NCI-H1417 (cell line): ENCODE measurements around the gene CD80.
"Not testable (repeated sequence)": the region's sequence is repeated elsewhere in the genome, so short reads cannot be mapped to it uniquely, and the experiment has no call there.

Source experiments
- DNase-seq, 3 experiments: peaks; one replicate each; lab custom pipeline; 2025; lab: John Stamatoyannopoulos, UW

Gene CD80, protein sequence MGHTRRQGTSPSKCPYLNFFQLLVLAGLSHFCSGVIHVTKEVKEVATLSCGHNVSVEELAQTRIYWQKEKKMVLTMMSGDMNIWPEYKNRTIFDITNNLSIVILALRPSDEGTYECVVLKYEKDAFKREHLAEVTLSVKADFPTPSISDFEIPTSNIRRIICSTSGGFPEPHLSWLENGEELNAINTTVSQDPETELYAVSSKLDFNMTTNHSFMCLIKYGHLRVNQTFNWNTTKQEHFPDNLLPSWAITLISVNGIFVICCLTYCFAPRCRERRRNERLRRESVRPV

DNA sequence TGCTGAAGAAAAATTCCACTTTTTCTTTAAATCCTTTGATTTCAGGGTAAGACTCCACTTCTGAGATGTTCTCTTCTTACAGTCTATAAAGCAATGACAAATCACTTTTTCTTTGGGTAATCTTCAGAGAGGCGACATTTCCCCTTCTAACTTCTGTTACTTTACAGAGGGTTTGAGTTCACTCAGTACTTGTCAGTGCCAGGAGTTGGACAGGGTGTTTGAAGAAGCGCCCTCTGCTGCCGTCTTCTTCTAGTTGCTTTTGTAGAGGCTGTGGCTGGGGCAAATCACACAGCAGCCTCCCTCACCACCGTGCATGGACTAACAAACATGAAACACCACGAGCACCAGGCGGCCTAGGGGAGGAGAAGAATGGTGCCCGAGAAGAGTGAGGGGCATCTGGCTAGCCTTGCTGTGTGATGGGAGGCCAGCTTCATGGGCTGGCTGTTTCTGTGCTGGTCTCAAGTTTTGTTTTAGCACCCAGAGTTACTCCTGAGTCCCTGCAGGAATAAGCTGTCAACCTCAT lies at the start of gene CD80:
Gene CD80, minus strand, starts transcription at position 174 of the 523 bp plus-strand sequence. CDS start 1,886 bp downstream, outside the sequence.
- DNase-seq, result peak in 1 of 3 experiments; percentile 6

DNA sequence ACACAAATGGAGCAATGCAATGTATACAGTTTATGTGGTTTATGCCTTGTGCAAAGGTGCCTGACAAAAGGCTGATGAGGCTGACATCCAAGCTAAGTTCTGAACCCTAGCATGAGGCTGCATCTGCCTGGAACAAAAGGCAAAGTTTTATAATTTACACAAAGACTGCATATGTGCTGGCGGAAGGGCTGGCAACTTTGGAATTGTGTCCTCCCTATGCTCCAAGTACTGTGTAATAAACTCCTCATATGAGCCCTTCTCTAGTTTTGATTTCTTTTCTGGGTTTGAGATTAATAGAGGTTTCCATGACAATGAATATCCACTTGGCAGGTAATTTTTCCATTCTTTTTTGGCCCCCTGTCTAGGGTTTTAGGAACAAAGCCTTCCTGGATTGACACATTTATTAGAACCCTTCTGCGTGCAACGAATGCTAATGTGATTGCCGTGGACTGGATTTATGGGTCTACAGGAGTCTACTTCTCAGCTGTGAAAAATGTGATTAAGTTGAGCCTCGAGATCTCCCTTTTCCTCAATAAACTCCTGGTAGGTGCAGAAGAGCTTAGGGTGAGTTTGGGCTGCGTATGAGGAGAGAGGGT lies 49.1 kb upstream of the CD80 start:
- DNase-seq, result peak in 1 of 3 experiments; percentile 7

DNA sequence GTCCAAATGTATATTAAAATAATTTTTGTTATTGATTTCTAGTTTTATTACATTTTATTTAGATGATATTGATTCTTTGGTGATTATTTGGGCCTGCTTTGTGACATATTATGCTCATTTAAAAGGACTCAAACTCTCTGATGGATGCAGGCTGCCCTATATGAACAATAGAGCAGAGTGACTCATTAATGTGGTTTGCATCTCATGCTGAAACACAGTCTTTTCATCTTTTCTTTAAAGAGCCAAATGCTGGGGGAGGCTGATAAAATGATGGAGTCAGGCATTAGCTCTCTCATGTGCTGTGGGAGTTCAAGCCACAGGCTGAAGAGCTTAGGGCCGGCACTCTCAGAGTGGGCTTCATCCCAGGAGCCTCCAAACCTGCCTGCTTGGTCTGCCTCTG lies 45.5 kb upstream of the CD80 start:
- DNase-seq, result no peak

DNA sequence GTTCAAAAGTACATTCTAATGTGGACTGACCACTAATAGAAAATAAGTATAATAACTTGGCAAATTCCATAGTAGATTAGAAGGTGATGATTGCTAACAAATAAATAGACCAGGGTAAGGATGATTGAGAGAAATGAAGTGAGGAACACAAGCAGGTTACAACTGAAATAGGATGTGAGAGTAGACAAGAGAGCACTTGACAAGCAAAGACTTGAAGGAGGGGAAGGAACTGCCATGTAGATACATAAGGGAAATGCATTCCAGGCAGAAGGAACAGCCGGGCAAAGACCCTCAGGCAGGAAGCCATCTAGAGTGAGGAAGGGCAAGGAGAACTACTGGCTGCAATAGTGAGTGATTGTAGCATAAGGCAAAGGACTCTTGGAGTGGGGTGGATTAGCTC lies 43.3 kb upstream of the CD80 start:
- DNase-seq, result no peak

DNA sequence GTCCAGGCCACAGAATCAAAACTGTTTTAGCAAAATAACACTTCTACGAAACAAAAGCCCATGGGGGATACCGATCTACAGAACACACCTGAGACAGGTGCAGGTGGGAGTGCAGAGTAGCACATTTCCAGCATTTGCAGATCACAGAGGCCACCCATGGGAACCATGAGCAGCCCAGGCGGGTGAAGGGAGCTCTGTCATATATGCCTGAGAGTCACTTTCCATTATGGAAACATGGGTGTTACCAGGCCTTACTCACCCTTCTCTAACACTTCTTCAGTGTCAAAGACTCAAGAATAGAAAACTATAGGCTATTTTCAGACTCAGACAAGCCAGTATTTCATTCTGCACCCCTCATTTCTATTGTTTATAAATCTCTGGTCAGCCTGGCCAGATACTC lies 41.7 kb upstream of the CD80 start:
- no peak for DNase-seq

DNA sequence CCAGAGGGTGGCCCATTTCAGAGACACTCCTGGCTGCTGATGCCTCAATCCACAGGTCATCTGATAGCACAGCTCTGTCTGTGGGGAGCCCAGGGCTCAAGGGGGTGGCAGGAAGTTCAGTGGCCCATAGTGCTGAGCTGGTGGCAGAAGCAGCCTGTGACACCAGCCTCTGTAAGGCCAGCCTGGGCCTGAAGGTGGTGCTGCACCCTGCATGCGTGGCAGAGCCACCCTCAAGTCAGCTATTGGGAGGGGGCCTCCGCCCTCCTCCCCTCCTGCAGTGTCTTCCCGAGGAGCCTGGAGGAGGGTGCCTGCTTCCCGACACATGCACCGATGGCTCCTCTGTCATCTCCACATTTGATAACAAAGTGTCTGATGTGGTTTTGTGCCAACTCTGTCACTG lies 41.3 kb upstream of the CD80 start:
- no peak for DNase-seq

DNA sequence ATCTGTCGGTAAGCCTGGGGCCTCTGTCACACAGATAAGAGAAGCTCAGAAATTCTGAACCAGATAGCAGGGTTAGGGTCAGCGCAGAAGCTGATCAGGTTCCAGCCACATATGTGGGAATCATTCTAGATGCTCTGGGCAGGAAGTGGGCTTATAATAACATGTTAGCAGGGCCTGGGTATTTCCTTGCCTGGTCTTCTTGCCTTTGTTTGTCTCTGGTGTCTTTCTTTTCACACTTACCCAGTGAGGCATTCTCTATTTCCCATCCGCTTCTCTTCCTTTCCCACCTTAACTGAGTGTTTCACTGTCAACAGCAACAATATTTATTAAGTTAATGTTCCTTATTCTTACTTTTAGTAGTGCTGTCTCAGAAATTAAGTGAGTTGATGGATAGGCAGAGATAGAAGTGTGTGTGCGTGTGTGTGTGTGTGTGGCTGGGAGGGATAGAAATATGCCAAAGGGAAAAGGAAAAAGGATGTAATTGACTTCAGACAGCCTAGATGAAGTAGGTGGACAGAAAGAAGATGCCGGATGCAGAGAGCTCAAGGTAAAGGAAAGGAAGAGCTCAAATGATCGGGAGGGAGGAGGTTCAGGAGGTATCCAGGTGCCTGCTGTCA lies 40.3 kb upstream of the CD80 start:
- DNase-seq, result no peak

DNA sequence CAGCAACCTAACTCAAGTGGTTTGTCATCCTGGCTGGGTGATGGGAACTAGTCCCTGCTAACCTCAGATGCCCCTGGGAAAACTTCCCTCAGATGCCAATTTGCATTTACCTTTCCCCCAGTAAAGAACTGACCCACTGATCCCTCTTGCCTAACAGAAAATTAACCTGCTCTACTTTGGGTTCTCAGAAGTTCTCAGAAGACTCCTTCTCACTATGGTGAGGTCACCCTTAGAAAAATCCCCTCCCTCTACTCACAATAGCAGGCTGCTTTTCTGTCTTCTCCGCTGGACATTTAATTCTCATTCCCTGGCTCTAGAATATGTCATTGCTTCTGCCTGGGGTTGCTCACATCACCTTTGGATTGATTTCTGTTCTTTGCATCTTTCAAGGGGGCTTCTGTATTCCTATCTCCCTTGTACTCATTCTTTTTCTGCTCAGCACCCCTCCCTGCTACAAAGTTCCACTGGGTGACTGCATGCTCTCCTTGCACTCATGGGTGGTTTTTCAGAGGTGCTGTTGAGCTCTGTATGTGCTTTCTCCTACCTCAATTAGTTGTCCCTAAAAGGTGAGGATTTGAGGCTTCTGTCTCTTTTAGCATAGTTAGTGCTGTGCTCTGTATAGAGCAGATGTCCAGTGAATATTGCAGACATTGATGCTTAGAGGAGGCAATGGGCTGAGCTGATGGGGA lies 39.1 kb upstream of the CD80 start:
- DNase-seq, result no peak

DNA sequence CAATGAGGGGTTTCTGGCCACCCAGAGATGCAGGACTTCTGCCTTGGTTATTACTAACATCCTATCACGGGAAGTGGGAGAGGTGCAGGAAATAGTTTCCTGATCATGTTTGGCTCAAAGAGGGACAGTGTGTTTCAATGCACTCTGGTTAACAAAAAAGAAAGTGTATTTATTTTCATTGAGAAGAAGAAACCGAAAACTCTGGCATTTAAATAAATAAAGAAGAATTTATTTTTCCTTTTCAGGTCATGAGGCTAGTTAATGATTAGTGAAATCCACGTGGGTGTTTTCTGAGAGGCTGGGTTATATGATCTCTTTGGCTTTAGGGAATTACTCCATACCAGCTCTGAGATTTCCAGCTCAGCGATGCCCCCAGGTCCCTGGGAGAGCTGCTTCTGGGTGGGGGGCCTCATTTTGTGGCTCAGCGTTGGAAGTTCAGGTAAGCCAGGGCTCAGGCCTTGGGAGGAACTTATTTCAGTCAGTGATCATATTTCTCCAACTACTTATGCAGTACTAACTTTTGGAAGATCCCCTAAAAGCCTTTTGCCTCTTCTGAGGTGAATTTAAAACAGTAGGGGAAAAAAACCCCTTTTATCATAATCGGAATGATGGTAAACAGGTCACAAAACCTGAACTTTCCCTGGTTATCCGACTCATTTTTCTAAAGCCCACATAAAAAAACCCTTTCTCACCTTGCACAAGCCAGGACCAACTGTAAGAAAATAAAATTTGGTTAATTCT lies 38.3 kb upstream of the CD80 start, which contains the start of gene PLA1A:
Gene PLA1A, plus strand, starts transcription at position 338 of the 741 bp plus-strand sequence. Its CDS starts 29 bp downstream, at position 367.
- no peak for DNase-seq

DNA sequence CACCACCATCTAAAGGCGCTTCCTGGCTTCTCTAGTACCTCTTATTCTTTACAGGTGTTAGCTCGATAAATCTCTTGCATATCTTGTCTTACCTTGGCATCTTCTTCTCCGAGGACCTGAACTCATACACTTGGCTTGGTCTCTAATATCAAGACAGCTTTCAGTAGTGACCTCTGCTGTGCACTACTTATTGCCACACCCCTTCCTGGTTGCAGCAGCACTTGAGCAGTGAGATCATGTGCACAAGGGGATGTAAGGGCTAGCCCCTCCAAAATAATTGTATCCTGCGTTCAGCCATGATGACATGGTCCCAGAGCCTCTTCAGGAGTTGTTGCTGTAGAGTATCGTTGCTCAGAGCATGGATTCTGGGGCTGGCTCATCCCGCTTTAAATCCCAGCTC lies 37.0 kb upstream of the CD80 start:
- no peak for DNase-seq

DNA sequence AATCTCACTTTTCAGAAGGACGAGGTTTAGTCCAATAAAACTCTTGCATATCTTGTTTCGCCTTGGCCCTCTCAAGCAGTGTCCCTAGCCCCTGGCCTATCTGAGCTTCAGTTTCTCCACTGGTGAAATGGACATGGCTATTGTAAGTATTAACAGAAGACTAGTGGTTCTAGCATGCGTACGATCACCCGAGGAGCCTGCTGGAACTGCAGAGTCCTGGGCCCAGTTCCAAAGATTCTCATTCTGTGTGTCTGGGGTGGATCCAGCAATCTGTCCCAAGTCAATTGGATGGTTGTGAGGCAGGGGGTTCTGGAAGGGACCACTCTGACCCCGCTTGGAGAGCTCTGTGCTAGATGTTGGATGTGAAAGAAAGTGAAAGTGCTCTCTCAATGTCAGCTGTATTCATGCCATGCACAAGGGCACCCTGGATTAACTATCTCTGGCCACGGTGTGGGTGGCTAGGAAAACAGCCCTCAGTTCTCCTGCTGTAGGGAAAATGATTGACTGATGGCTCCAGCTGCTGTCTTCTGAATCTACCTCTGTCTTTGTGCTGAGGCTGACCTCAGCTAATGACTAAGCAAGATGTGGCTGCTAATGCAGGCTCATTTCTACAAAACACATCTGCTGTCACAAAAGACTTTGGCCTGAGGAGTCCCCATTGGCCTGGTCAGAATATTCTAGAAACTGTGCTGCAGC lies 36.4 kb upstream of the CD80 start:
- no peak for DNase-seq

DNA sequence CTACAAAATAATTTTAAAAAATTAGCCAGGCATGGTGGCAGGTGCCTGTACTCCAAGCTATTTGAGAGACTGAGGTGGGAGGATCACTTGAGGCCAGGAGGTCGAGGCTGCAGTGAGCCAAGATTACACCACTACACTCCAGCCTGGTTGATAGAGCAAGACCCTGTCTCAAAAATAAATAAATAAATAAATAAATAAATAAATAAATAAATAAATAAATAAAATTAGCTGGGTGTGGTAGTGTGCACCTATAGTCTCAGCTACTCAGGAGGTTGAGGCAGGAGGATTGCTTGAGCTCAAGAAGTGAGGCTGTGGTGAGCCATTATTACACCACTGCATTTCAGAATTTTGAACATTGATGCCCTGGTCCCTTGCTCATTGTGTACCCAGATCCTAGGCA lies 35.5 kb upstream of the CD80 start:
- not testable (repeated sequence) for DNase-seq

DNA sequence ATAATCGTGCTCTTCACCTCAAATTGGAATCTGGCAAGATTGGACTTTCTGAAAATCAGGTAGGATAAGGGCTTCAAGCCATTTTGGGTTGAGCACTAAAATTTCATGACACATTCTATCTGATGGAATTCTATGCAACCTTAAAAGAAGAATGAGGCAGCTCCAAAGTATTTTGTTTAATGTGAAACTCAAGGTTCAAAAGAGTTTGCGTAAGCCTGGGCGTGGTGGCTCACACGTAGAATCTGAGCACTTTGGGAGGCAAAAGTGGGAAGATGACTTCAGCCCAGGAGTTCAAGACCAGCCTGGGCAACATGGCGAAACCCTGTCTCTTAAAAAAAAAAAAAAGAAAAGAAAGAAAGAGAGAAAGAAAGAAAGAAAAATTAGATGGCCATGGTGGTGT lies 34.7 kb upstream of the CD80 start:
- DNase-seq, result no peak

DNA sequence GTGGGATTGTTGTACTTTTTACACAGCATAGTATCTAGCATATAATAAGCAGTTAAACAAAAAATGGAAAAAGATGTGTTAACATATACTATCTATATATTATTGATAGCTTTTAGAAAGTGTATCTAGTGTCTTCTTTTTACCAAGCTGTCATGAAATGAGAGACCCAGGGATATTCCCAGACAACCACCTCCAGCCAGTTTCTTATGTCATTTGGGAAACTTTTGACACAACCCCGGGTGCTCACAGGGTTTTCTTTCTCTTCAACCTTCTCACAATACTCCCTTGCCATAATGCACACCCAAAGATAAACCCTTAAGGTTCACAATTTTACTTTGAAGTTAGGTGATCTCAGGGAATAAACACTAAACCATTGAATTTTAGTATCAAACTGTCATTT lies 33.4 kb upstream of the CD80 start:
- no peak for DNase-seq

DNA sequence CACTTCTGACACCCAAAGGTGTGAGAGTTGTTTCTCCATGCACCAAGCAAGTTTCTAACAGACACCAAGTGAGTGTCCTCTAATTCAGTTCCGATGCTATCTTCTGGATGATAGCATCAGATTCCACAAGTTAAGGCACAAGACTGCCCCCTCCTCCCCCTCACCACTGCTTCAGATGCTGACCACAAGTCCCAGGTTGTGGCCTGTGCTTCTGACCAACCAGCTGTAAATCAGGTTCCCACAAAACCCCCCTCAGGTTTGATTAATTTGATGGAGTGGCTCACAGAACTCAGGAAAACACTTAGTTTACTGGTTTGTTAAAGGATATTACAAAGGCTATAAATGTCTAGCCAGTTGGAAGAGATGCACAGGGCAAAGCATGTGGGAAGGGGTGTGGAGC lies 31.3 kb upstream of the CD80 start:
- DNase-seq, result no peak

DNA sequence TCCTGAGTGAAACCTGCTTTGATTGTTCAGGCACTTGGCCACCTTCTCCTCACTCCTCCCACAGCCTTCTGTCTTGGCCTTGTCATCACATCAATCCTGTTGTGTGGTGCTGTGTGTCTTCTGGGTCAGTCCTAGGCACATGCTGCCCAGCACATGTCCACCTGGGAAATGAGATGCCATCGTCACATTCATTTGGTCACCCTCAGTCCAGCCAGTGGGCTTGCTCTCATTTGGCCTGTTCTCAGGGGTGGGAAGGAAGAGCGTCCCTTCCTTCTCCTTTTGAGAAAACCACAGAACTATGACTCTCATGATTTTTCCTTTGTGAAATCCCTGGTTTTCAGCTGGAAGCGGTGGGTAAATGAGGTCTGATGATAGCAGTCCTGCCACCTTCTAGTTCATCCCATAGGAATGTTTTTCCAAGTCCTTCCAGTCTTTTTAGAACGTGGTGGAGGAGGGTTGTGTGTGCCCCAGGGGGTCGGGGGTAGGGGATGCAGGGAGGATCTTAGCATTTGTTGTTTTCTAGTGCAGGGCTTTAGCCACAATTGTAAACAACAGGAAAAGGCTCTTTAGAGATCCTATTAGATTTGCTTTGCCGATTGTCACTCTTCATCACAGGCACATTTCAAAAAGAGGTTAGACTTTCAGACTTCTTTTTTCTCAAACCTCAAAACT lies 29.8 kb upstream of the CD80 start:
- no peak for DNase-seq

DNA sequence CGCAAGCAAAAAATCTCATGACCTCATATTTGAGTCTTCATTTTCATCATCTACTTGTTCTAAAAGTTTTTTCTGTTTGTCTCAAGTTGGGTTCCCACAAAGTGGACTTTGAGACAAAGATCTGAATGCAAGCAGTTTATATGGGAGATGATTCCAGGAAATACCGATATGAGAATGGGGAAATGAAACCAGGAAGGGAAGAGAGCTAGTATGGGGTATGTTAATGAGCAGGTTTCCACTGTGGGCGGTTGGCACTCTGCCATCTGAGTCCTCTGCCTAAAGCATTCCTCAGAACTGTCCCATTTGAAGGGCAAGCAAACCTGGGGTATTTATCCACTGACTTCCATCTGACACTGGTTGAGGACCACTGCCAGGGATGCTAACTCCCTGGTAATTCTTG lies 28.7 kb upstream of the CD80 start:
- peak in 1 of 3 experiments; percentile 4 for DNase-seq

DNA sequence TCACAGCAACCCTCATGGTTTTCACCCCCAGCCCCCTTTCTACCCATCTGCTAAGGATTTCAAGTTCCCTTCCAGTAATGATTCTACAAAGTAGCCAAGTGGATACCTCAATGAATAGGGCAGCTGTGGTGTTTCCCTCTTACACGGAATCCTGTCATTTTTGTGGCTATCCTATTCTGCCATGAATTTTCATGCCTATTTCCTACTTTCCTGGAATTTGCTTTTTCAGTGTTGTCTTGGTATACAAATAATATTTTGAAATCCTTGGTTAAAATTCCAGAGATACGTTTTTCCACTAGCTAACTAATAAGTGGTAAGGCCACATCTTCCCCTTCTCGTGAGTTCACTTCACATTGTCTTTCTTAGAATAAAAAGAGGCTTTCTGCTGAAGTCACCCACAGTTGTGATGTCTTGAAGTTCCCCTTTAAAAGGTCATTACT lies 27.3 kb upstream of the CD80 start:
- DNase-seq, result no peak

DNA sequence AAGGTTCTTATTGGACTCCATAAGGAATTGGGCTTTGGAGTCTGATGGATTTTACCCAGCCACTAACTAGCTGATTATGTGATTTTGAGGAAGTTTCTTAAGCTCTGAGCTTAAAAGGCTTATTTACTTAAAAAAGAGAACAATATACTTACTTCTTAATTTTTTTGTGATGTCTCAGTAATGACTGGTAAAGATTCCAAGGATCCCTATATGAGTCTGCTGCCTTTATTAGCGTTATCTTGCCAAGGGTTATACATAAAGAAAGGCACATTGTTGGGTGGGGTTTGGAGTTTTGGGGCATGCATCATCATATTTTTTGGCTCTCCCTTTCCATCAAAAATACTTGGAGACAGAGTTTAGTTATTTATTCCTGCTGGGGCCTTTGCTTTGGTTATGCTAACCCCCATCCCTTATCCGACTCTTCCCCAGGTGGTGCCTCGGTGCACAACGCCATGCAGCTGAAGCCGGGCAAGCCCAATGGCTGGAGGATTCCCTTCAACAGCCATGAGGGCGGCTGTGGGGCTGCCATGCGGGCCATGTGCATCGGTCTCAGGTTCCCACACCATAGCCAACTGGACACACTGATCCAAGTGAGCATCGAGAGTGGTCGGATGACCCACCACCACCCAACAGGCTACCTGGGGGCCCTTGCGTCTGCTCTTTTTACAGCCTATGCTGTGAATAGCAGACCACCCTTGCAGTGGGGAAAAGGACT lies 26.6 kb upstream of the CD80 start:
- no peak for DNase-seq

DNA sequence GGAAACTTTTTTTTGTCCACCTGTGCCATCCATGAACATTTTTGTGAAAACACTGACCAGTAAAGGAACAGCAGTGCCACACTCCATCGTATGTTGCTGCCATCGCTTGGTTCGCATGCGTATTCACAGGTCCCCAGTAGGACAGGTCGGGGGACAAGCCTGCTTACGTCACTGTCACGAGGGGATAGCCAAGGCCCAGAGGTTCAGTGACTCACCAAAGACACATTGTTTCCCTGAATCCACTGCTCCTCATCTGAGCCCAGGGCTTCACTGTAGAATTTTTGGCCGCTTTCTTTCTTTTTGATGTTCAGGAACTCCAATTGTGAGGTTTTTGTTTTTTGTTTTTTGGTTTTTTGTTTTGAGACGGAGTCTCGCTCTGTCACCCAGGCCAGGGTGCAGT lies 25.8 kb upstream of the CD80 start:
- no peak for DNase-seq
